Central memory CD8-positive, alpha-beta T cell (primary cell): ENCODE data around the gene USO1.

Source experiments
- ATAC-seq: fragments of 150-1000 bp; cut with Tn5 transposase; replicated peaks from 2 replicates; pipeline ENCODE4 v1.10.0; 2022; ENCODE audit warnings: mild to moderate bottlenecking, moderate FRiP score, moderate number of reproducible peaks; ENCODE audit not compliant: poor library complexity, severe bottlenecking; ENCODE audit errors: extremely low read depth
- DNase-seq, 2 donors: peaks; one replicate each; pipeline ENCODE4 v3.0.0; 2021; ENCODE audit warnings: low spot score in 2 of 2
- H3K27ac Mint-ChIP-seq: one replicate; pipeline ENCODE4 v1.8.0; 2022; ENCODE audit warnings: low read depth, mild to moderate bottlenecking, moderate library complexity, mixed read lengths
- H3K27me3 Mint-ChIP-seq: one replicate; pipeline ENCODE4 v1.8.0; 2022; ENCODE audit warnings: mixed read lengths
- H3K36me3 Mint-ChIP-seq: one replicate; pipeline ENCODE4 v1.8.0; 2022; ENCODE audit warnings: mild to moderate bottlenecking, moderate library complexity, mixed read lengths; ENCODE audit not compliant: insufficient read depth
- H3K4me1 Mint-ChIP-seq: one replicate; pipeline ENCODE4 v1.8.0; 2022; ENCODE audit warnings: mixed read lengths
- H3K4me3 Mint-ChIP-seq: one replicate; pipeline ENCODE4 v1.8.0; 2022; ENCODE audit warnings: mild to moderate bottlenecking, moderate library complexity, mixed read lengths
- H3K9me3 Mint-ChIP-seq: one replicate; pipeline ENCODE4 v1.8.0; 2022; ENCODE audit warnings: mixed read lengths

The USO1 gene

DNA sequence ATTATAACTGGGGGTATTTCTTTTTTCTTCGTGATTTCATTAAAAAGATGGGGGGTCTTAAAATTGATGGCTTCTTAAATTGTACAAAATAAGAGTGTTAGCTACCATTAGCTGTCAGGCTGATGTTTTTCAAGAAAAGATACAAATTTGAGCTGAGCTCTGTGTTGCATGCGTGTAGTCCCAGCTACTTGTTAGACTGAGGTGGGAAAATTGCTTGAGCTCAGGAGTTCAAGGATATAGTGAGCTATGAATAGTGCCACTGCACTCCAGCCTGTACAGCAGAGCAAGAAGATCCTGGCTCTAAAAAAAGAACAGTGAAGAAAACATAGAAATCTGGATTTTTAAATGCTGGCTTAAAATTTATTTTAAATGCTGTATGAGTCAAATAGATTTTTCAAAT is 13.0 kb downstream of the USO1 start:
- Mint-ChIP-seq H3K4me1 (peaks cover 34% of the 10 kb centered on the region), H3K9me3 (no peaks in the 10 kb centered on the region), H3K36me3 (peaks cover 5% of the 10 kb centered on the region), H3K4me3 (no peak overlapping the region), H3K27me3 (no peaks in the 10 kb centered on the region), H3K27ac (peak overlapping the region; percentile 38)
- DNase-seq: no peak
- no peak for ATAC-seq

DNA sequence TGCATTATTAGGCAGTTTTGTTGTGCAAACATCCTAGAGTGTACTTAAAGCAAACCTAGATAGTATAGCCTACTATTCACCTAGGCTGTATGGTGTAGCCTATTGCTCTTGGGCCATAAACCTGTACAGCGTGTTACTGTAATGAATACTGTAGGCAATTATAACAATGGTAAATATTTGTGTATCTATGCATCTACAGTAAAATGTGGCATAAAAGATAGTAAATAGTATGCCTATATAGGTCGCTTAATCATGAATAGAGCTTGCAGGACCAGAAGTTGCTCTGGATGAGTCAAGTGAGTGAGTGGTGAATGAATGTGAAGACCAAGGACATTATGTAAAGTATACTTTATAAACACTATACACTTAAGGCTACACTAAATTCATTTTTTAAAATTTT is 16.6 kb downstream of the USO1 start:
- Mint-ChIP-seq H3K9me3 (no peaks in the 10 kb centered on the region), H3K36me3 (peaks cover 3% of the 10 kb centered on the region), H3K4me1 (peaks cover 14% of the 10 kb centered on the region), H3K4me3 (no peak overlapping the region), H3K27me3 (no peaks in the 10 kb centered on the region), H3K27ac (no peak overlapping the region)
- no peak for DNase-seq
- no peak for ATAC-seq

DNA sequence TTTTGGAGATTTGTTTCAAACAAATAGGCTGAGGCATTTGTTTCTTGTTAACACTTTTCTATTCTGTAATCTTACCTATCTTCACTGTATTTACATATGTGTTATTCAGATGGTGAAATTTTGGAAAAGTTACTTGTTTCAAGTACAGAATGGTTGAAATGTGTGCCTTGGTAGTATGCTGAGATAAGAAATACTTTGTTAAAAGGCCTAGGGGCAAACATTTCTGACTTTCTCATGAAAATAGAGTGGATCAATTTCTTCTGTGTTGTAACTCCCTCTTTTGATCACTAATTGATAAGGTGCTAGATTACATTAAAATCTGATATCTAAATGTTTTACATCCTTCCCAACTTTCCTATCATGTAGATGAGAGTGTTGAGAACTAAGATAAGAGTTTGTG is 18.1 kb downstream of the USO1 start:
- Mint-ChIP-seq H3K4me3 (no peak overlapping the region), H3K4me1 (peaks cover 15% of the 10 kb centered on the region), H3K36me3 (peaks cover 3% of the 10 kb centered on the region), H3K27me3 (no peaks in the 10 kb centered on the region), H3K9me3 (no peaks in the 10 kb centered on the region), H3K27ac (no peak overlapping the region)
- DNase-seq (no peak), ATAC-seq (no peak)

DNA sequence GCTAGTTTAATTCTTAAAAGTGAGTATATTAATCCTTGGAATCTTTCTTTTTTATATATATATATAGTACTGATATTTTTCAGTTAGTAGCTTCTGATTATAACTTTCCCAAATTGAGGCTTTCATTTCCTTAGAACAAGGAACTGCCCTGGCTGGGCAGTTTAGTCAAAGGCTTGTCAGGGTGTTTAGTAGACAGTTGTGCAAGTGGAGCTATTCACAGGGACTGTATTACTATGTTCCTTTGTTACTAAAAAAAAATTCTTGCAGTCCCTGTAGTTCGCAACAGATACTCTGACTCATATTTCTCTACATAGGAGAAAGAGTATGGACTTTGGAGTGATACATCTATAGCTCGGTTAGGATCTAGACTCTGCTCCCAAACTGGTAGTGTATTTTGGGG is 20.8 kb downstream of the USO1 start:
- no peaks in the 10 kb centered on the region for H3K27me3 Mint-ChIP-seq
- no peaks in the 10 kb centered on the region for H3K9me3 Mint-ChIP-seq
- no peak overlapping the region for H3K27ac Mint-ChIP-seq
- H3K36me3 Mint-ChIP-seq: peaks cover 3% of the 10 kb centered on the region
- peaks cover 15% of the 10 kb centered on the region for H3K4me1 Mint-ChIP-seq
- no peak for DNase-seq
- no peak for ATAC-seq
- no peak overlapping the region for H3K4me3 Mint-ChIP-seq

DNA sequence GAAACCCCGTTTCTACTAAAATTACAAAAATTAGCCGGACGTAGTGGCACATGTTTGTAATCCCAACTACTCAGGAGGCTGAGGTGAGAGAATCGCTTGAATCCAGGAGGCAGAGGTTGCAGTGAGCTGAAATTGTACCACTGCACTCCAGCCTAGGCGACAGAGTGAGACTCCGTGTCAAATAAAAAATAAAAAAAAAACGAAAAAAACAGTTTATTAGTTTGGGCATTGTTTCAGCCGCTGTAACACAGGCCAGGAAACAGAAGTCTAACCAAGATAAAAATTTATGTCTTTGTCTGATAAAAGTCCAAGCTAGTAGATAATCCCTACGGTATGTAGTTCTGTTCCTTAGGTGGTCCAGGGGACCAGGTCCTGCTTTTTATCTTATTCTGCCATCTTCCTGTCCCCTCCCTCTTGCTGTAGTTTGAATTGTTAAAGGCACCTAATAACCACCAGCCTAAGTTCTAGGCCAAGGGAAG is 21.4 kb downstream of the USO1 start:
- Mint-ChIP-seq H3K27ac (no peak overlapping the region), H3K27me3 (no peaks in the 10 kb centered on the region), H3K36me3 (peaks cover 3% of the 10 kb centered on the region), H3K9me3 (no peaks in the 10 kb centered on the region), H3K4me3 (no peak overlapping the region), H3K4me1 (peaks cover 15% of the 10 kb centered on the region)
- no peak for DNase-seq
- ATAC-seq: no peak

DNA sequence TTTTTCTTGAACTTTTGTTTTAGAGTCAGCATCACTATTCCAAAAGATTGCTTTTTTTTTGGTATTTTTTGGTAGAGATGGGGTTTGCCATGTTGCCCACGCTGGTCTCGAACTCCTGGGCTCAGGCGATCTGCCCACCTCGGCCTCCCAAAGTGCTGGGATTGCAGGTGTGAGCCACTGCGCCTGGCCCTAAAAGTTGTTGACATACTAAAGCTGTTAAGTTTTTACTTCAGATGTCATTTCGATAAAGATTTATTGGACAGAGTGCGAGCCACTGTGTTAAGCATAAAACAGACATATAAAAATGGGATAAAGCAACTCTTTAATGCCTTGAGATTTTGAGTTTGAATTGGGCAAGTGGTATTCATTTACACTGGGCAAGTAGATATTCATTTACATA is 28.3 kb downstream of the USO1 start:
- DNase-seq: no peak
- Mint-ChIP-seq H3K4me3 (no peak overlapping the region), H3K4me1 (no peaks in the 10 kb centered on the region), H3K27me3 (no peaks in the 10 kb centered on the region), H3K36me3 (peaks cover 33% of the 10 kb centered on the region), H3K9me3 (no peaks in the 10 kb centered on the region), H3K27ac (no peak overlapping the region)
- ATAC-seq: no peak

DNA sequence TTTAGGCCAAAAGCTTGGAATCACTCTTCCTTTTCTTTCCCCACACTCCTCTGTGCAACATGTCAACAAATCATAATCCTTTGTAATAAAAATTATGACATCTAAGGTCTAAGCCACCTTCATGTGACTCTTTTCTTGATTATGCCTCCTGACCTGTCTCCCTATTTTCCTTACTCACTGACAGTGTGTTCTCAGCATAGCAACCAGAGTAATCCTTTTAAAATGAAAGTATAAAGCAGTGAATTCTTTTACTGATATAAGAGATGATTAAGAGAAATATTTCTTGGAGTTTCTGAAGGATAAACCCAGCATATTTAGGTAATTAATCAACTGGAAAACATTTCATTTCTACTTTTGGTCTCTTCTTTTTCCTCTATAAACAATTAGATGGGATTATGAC is 44.7 kb downstream of the USO1 start:
- ATAC-seq (no peak), DNase-seq (no peak)
- H3K9me3 Mint-ChIP-seq: no peaks in the 10 kb centered on the region
- H3K27ac Mint-ChIP-seq: peak overlapping the region; percentile 4
- H3K4me3 Mint-ChIP-seq: no peak overlapping the region
- H3K4me1 Mint-ChIP-seq: peaks cover 13% of the 10 kb centered on the region
- peaks cover 22% of the 10 kb centered on the region for H3K36me3 Mint-ChIP-seq
- no peaks in the 10 kb centered on the region for H3K27me3 Mint-ChIP-seq

DNA sequence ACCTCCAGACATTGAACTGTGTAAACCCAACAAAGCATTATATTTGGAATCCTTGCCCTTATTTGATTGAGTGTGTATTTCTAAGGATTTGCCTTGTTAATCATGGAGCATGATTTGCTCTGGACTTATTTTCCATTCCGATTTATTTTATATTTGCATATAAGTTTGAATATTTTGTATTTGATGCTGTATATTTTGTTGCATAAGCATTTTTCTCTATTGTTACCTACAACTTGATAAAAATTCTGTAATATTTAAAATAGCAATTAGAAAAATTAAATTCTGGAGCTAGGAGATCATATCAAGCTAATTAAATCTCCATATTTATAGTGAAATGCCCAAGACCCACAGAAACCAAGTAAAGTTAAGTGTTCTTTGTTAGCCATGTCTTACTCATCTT is 47.2 kb downstream of the USO1 start:
- DNase-seq (no peak), ATAC-seq (no peak)
- Mint-ChIP-seq H3K27ac (no peak overlapping the region), H3K9me3 (peaks cover 7% of the 10 kb centered on the region), H3K27me3 (no peaks in the 10 kb centered on the region), H3K36me3 (peaks cover 37% of the 10 kb centered on the region), H3K4me3 (no peak overlapping the region), H3K4me1 (peaks cover 13% of the 10 kb centered on the region)

DNA sequence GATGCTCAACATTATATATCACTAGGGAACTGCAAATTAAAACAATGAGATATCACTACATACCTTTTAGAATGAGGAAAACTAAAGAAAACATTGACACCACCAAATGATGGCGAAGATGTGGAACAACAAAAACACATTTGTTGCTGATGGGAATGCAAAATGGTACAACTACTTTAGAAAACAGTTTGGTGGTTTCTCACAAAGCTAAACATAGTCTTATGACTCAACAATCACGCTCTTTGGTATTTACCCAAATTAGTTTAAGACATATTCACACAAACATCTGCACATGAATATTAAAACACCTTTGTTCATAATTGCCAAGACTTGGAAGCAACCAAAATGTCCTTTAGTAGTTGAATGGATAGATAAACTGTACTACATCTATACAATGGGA is 53.2 kb downstream of the USO1 start:
- Mint-ChIP-seq H3K36me3 (peaks cover 41% of the 10 kb centered on the region), H3K27ac (no peak overlapping the region)

DNA sequence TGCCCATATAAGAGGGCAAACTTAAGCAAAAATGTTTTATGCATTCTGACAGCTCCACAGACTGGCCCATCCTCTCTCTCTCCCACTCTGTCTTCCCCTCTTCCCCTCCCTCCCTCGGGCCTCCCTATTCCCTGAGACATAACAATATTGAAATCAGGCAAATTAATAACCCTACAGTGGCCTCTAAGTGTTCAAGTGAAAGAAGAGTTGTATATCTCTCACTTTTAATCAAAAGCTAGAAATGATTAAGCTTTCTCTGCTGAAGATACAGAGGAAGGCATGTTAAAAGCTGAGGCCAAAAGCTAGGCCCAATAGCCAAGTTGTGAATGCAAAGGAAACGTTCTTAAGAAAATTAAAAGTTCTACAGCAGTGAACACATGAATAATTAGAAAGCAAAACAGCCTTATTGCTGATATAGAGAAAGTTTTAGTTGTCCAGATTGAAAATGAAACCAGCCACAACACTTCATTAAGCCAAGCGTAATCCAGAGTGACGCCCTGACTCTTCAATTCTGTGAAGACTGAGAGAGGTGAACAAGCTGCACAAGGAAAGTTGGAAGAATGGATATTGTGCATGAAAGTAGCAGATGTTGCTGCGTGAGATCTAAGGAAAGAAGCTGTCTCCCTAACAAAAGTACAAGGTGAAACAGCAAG is 54.9 kb downstream of the USO1 start:
- no peak overlapping the region for H3K4me3 Mint-ChIP-seq
- ATAC-seq (no peak), DNase-seq (no peak)
- peaks cover 42% of the 10 kb centered on the region for H3K36me3 Mint-ChIP-seq
- no peaks in the 10 kb centered on the region for H3K27me3 Mint-ChIP-seq
- no peaks in the 10 kb centered on the region for H3K4me1 Mint-ChIP-seq
- H3K27ac Mint-ChIP-seq: no peak overlapping the region
- peaks cover 7% of the 10 kb centered on the region for H3K9me3 Mint-ChIP-seq

More for the DNA sequence above, 53.2 kb downstream of the USO1 start:
- ATAC-seq (no peak), DNase-seq (no peak)
- H3K27me3 Mint-ChIP-seq: no peaks in the 10 kb centered on the region
- no peak overlapping the region for H3K4me3 Mint-ChIP-seq
- no peaks in the 10 kb centered on the region for H3K4me1 Mint-ChIP-seq
- H3K9me3 Mint-ChIP-seq: peaks cover 7% of the 10 kb centered on the region

DNA sequence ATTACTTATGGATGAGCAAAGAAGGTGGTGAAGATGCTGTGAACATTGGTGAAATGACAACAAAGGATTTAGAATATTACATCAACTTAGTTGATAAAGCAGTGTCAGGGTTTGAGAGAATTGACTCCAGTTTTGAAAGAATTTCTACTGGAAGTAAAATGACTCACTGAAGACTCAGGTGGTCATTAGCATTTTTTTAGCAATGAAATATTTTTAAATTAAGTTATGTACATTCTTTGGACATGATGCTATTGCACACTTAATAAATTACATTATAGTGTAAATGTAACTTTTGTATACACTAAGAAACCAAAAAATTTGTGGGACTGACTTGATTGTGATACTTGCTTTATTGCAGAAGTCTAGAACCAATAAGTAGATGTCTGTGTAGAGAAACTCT is 56.9 kb downstream of the USO1 start:
- H3K27ac Mint-ChIP-seq: peak overlapping the region; percentile 72

DNA sequence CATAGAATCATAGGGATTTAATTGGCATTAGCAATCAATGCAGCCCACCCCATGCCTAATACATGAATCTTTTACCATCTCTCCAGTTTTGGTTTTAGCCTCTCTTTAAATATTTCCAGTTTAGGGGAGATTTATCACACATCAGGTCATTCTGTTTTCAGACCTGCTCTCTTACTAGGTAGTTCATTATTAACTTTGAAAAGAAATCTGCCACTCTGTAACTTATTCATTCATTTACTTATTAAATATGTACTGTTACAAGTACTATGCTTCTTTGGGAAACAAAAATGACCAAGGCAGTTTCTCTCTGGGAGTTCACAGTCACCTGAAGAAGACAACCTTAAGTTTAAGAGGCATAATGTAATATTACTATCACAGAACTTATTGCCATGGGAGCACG is 62.1 kb downstream of the USO1 start:
- Mint-ChIP-seq H3K4me3 (no peak overlapping the region), H3K4me1 (peaks cover 5% of the 10 kb centered on the region), H3K27ac (no peak overlapping the region), H3K27me3 (no peaks in the 10 kb centered on the region), H3K36me3 (peaks cover 43% of the 10 kb centered on the region), H3K9me3 (no peaks in the 10 kb centered on the region)
- DNase-seq: no peak
- ATAC-seq: no peak

More for the DNA sequence above, 56.9 kb downstream of the USO1 start:
- peaks cover 28% of the 10 kb centered on the region for H3K36me3 Mint-ChIP-seq
- no peak for DNase-seq
- H3K27me3 Mint-ChIP-seq: no peaks in the 10 kb centered on the region
- no peak overlapping the region for H3K4me3 Mint-ChIP-seq
- ATAC-seq: no peak
- H3K9me3 Mint-ChIP-seq: no peaks in the 10 kb centered on the region
- no peaks in the 10 kb centered on the region for H3K4me1 Mint-ChIP-seq

DNA sequence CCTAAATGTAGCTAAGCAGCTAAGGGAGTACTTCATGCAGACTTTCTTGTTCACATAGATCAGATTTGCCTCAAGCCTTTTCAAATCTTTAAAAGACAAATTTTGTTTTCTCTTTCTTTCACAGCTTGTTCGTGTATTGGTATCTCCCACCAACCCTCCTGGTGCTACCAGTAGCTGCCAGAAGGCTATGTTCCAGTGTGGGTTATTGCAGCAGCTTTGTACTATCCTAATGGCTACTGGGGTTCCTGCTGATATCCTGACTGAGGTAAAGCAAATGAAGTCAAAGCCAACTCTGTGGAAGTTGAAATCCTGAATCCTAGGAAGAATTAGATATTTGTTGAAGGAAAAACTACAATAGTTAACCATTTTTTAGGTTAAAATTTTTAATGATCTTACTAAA is 62.6 kb downstream of the USO1 start:
- H3K4me1 Mint-ChIP-seq: peaks cover 5% of the 10 kb centered on the region
- H3K4me3 Mint-ChIP-seq: no peak overlapping the region
- ATAC-seq: no peak
- DNase-seq: no peak
- peaks cover 44% of the 10 kb centered on the region for H3K36me3 Mint-ChIP-seq
- no peaks in the 10 kb centered on the region for H3K9me3 Mint-ChIP-seq
- H3K27me3 Mint-ChIP-seq: no peaks in the 10 kb centered on the region
- no peak overlapping the region for H3K27ac Mint-ChIP-seq
